ENCODE results near the gene SFT2D3.

The SFT2D3 gene

DNA sequence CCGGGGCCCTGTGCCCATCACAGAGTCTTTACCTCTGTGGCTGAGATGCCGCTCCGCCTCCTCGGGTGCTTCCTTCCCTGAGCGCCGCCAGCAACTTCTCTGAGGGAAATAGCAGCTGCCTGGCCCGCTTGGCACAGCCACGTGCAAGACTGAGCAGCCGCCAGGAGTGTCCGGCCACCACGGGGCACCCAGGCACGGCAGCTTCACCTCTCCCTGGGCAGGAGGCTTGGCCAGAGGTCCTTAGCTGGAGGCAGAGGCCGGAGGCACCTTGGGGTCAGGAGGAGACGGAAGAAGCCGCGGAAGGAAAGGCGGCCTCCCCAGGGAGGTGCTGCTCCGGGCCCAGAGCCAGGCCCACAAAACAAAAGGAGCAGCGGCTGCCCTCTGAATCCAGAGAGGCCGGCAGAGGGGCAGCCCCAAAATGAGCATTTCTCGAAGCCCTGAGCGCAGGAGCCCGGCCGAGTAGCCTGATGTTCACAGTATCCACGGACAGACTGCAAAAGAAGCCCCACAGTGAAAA lies 20.0 kb upstream of the SFT2D3 start:
- DNase-seq (ENCODE audit: low read depth in 3 of 3) = no peak

DNA sequence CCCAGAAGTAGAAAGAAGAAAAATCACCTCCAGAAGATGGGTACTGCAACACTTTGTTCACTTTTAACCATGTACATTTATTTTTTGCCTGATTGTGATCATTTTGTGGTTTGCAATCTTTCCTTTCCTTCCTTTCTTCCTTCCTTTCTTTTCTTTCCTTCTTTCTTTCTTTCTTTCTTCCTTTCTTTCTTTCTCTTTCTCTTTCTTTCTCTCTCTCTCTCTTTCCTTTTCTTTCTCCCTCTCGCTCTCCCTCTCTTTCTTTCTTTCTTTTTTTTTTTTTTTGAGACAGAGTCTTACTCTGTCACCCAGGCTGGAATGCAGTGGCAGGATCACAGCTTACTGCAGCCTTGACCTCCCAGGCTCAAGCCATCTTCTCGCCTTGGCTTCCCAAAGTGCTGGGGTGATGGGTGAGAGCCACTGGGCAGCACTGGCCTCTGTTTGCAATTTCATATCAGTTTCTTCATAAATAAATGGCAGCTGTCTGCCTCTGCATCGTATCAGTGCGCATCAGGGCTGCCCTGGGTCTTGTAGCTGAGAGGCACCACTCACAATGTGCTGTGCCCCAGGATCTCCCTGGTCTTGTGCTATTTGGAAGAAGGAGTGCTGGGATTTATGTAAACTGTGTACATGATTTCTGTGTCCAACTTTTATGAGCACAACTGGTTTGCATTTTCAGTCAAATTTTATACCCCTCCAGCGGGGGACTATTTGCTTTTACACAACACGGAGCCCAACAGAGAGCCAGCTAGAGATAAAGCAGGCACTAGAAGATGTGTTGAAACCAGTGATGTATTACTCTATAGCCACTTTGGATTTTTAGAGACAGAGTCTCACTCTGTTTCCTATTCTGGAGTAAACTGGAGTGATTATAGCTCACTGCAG lies 19.1 kb upstream of the SFT2D3 start:
- no peak for DNase-seq (ENCODE audit: low read depth in 3 of 3)

DNA sequence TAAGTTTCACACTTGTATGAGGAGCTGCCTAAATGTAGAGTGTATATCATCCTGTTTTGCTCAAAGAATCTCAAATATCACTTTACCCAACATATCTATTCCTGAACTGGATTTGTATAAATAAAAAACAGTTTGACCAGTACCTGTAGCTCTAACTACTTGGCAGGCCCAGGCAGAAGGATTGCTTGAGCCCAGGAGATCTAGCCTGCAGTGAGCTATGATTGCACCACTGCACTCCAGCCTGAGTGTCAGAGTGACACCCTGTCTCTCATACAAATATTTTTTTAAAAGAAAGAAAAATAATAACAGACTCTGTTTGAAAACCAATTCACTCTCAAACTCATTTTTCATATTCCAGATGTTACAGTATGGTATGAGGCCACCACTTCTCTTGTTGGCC lies 18.2 kb upstream of the SFT2D3 start:
- no peak for DNase-seq (ENCODE audit: low read depth in 3 of 3)

DNA sequence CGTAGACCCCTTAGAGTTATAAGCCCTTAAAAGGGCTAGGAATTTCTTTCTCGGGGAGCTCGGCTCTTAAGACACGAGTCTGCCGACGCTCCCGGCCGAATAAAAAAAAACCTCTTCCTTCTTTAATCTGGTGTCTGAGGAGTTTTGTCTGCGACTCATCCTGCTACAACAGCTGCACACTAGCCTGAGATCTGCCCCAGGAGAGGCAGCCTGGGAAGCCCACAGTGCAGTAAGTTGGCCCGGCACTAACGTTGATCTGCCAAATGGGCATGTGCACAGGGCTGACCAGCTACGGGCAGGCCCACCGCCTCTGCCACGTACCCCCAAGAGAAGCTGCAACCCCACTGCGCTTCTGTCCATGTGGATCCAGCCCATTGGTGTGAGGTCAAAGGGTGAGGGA lies 17.5 kb upstream of the SFT2D3 start:
- DNase-seq (ENCODE audit: low read depth in 3 of 3) = no peak

DNA sequence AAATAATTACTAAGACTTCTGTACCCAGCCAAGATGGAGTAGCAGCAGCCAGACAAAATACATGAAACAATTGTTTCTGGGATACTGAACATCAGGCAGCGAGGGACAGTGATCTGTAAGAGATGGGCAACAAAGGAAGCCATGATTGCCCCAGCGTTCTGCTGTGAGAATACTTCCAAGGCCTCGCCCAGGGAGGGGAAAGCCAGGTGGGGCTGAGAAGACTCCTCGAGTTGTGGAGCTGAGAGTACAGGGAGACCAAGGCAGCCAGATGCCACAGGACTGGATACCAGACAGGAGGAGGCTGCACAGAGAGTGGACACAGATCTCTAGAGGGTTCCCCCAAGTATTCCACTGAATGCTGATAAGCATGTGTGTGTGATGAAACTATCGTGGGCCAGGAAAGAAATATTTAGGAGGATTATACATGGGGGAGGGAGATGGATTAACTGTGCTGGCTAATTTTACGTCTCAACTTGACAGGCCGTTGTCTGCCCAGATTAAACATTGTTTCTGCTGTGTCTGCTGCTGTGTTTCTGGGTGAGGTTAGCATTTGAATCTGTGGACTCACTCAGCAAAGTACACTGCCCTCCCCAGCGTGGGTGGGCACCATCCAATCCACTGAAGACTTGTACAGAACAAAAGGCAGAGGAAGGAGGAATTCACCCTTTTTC lies 15.8 kb upstream of the SFT2D3 start:
- DNase-seq (ENCODE audit: low read depth in 3 of 3) = no peak

DNA sequence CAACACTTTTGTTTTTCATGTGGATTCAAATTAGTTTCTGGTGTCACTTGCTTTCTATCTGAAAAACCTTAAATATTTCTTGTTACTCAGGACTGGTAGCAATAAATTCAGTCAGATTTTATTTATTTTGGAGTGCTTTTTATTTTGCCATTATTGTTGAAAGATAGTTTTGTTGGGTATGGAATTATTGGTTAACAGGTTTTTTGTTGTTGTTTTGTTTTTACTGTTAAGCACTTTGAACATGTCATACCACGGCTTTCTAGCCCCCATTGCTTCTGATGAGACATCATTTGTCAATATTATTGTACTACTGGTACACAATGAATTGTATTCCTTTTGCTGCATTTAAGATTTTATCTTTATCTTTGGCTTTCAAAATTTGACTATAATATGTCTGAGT lies 12.9 kb upstream of the SFT2D3 start:
- DNase-seq (ENCODE audit: low read depth in 3 of 3) = no peak

DNA sequence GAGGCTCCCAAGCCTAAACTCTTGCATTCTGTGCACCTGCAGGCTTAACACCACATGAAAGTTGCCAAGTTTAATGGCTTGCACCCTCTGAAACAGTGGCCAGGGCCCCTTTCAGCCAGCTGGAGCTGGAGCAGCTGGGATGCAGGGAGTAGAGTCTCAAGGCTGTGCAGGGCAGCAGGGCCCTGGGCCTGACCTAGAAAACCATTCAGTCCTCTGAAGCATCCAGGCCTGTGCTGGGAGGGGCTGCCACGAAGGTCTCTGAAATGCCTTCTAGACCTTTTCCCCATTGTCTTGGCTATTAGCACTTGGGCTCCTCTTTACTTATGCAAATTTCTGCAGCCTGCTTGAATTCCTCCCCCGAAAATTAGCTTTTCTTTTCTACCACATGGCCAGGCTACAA lies 10.6 kb upstream of the SFT2D3 start:
- no peak for DNase-seq (ENCODE audit: low read depth in 3 of 3)

DNA sequence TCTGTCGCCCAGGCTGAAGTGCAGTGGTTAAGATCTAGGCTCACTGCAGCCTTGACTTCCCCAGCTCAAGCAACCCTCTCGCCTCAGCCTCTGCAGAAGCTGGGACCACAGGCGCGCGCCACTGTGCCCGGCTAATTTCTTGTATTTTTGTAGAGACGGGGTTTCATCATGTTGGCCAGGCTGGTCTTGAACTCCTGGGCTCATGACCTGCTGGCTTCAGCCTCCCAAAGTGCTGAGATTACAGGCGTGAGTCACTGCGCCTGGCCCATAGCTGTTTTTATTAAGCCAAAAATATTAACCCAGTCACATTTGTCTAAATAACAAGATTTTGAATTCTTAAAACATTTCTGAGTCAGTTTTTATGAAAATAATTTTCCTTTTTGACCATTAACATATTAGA lies 6.3 kb upstream of the SFT2D3 start:
- no peak for DNase-seq (ENCODE audit: low read depth in 3 of 3)

DNA sequence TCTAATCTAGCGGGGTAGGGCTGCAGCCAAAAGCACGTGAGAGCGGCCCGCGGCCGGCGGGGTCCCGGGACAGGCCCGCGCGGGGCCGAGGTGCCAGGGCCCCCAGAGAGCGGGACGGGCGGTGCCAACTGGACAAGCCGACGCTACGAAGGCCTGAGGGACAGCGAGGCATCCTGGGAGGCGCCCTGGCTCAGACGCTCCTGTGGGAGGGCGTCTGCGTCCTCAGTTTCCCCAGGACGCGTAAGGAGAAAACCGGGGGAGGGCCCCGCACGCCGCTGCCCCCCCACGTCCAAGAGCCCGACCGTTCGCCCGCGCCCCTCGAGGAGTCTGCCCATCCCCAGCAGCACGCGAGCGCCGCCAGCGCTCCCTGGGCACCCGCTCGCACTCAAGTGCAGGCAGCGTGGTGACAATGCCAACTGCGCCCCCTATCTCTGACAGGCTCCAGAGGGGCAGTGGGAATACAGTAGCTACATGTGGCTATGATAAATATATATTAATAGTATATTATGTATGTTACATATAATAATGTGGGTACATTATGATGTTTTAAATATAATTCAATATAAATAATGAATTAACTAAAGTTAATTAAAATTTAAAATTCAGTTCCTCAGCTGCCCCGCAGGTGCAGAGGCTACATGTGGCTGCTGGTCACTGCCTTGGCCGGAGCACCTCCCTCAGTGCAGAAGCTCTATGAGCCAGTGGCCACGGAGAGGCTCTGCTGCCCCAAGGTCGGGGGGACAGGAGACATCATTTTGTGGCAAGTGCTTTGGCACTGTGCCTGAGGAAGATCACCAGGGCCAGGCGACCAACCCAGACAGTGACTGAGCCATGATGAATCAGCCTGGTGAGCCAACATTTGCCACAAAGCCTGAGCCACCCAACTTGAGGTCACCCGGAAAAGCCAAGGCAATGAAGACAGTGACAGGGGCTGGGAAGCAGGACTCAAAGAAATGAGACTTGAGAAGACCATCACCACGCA lies 5.5 kb upstream of the SFT2D3 start:
- DNase-seq (ENCODE audit: low read depth in 3 of 3) = peak in 1 of 3 experiments; percentile 33

DNA sequence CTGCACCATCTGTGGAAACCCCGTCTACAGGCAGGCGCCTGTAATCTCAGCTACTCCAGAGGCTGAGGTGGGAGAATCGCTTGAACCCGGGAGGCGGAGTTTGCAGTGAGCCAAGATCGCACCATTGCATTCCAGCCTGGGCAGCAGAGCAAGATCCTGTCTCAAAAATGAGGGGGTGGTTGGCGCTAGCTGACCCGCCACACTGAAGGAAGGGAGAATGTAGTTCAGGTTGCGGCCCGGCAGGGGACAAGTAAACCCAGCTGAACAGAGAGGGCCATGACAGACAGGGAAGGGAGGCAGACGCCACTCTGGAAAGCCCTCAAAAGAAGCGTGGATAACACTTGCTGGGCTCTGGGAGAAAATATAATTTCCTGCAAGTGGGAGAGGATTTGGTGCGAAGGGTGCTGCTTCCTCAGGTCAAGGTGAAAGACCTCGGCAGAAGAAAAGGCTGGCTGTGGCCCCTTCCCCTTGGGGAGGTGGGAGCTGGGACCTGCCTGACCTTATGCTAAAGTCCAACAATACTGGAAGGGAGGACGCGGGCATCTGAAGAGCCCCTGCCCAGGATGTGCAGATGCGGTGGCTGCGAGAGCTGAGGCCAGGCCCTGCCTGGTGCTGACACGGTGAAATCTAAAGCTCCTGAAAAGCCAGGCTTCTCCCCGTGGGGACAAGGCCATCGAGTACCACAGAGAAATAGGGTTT lies 3.7 kb upstream of the SFT2D3 start:
- no peak for DNase-seq (ENCODE audit: low read depth in 3 of 3)

DNA sequence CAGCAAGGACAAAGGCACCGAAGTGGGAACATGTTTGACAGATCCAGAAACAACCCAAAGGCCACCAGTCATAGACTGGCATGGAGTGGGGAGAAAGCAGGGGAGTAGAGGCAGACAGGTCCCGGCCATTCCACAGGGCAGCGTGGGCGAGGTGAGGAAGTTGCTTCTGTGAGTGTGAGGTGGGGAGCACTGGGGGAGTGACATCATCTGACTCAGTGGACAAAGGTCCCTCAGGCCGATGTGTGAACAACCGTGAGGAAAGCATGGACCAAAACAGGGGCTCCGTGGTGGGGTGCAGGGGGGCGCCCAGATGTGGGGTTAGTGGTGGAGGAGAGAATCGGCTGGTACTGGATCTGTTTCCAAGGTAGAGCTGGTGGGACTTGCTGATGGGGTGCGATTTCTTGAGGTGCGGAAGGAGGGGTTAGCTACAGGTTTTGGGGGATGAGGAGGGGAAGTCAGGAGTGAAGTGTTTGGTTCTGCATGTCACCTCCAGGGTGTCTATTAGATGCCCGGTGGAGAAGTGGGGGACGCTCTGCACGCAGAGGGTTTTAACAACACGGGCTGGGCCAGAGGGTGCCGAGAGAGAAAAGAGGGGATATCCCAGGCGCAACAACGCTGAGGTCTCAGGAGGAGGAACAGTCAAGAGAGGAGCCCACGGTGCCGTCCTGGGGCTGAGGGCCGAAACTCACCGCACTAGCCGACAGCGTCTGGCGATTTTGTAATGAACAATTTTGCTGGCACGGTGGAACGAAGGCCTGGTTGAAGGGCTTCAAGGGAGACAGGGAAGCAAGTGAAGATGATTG lies 2.5 kb upstream of the SFT2D3 start:
- DNase-seq (ENCODE audit: low read depth in 3 of 3) = no peak

DNA sequence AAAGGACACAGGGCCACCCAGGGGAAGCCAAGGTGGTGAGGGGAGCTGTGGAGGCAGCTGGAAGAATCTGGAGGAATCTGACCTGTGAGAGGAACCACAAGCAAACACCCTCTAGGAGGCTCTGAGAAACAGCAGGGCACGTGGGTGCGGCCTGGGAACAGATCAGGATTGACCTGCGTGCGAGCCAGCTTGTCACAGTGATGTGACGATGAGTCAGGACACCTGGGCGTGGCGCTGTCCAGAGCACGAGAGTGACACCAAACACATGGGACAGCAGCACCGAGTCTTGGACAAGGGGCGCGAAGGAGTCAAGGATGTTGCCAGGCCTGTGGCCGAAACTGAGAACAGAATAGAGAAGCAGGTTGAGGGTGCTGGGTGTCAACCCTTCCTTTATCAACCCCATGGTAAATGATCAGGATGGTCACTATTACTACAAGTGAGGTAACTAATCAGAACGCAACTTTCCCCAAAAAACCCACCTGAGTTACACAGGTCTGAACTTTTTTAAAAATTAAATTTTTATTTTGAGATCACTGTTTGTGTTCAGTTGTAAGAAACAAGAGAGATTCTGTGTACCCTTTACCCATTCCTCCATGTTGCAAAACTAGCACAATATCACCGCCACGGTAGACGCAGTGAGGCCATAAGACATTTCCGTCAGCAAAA lies 637 bp upstream of the SFT2D3 start:
- DNase-seq (ENCODE audit: low read depth in 3 of 3) = no peak

DNA sequence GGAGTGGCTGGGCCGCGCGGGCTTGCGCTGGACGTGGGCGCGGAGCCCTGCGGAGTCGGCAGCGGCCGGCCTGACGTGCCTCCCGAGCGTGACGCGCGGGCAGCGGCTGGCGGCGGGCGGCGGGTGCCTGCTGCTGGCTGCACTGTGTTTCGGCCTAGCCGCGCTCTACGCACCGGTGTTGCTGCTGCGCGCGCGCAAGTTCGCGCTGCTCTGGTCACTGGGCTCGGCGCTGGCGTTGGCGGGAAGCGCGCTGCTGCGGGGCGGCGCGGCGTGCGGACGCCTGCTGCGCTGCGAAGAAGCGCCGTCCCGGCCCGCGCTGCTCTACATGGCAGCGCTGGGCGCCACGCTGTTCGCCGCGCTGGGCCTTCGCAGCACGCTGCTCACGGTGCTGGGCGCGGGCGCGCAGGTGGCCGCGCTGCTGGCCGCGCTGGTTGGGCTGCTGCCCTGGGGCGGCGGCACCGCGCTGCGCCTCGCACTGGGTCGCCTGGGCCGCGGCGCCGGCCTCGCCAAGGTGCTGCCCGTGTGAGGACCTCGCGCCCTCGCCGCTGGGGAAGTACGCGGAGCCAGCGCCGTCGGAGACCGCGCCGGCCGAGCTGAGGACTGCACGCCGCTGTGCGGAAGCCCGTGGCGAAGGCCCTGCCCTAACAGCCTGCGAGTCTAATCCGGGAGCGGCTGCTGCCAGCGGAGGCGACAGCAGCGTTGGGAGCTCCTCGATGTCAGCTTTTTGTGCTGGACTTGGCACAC lies 526 bp downstream of the SFT2D3 start:
- peak; percentile 63 to 68 (median 64) for DNase-seq (ENCODE audit: low read depth in 3 of 3)

DNA sequence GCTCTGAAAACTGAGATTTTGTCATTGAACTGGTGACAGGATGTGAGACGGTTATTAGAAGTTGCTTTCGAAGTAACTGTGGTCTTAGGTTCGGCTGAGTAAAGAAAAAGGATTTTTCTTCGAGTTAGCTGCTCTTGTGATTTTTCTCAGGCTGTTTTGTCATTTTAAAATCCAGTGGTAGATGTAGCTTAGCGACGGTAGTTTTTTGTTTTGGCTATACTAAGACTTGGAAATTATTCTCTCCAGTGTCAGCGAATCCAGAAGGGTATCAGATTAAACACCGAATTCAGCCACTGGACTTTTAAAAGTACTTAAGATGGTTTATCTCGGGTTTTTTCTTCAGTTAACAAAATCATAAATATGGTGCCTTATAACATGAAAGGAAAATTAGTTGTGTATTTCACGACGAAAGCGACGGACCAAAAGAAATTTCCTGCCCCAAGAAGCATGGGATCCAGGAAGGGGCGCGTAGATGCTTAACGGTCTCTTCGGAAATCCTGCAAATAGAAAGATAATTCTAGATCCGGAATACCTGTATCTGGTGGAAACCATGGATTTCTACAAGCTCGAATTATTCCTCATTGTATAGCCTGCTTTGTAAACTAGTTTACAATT lies 1.2 kb downstream of the SFT2D3 start:
- DNase-seq (ENCODE audit: low read depth in 3 of 3) = no peak

DNA sequence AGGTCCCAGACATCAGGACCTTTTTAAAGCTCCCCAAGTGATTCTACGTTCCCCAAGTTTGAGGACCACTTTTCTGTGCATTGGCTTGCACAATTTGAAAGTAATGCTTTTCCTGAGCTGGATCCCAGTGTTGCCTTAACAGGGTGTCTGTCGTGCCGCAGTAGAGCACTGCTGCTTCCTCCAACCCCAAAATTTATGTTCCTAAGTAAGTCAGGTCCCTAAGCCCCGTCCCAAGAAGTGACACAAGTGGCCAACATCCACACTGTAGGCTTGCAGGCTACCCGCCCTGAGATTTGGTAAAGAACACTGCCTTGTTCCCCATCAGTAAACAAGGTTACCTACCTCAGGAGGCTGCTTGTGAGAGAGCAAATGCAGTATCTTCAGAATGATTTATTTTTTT lies 2.0 kb downstream of the SFT2D3 start:
- DNase-seq (ENCODE audit: low read depth in 3 of 3) = no peak

DNA sequence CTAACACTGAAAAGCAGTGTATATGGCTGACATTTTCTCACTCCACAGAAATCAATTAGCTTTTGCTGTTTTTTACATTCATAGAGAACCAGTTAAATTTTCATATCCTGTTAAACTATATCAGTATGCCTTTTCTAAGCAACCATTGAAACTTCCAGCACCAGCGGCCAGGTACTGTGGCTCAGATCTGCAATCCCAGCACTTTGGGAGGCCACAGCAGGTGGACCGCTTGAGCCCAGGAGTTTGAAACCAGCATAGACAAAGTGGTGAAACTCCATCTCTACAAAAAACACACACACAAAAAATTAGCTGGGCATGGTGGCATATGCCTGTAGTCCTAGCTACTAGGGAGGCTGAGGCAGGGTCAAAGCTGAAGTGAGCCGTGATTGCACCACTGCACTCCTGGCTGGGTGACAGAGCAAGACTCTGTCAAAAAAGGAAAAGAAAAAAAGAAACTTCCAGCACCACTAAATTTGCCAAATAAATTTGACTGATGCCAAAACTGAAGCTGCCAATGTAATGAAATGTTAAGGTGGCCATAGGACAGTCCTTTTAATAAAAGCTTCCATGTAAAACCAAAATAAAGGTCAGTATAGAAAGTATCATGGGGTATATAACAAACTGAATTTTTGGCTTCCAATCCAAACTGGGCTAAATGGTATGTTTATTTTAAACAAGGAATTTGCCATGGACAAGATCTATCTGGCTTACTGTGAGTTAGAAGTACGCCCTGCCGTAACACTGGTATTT lies 3.5 kb downstream of the SFT2D3 start:
- no peak for DNase-seq (ENCODE audit: low read depth in 3 of 3)

DNA sequence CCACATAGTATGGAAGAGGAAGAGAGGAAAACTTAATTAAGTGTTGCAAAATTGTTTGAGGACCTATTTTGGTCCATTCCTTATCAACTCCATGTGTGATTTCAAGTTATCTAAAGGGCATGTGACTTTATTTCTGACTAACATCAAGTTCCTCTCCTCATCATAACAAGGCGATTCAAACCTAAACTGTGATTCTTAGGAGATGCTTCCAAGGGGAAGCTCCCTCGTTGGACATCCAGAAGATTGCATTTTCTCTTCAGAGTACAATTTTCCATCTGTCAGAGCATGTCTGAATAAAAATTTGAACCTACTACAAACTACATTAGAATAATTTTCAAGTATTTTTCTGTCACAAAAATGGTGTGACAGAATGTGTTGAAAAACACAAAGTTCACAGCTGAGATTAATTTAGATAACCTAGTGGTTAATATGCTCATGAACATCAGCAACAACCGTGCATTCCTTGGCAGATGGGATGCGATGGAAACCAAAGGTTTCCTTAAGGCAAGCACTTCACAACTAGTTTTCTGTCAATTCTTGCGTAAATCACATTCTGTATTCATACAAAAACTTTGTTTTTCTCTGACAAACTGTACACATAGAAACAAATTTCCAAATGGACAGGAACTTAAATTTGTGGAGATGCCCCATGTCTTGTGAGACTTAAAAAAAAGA lies 4.2 kb downstream of the SFT2D3 start:
- DNase-seq (ENCODE audit: low read depth in 3 of 3) = no peak
